HG02623 (cell line): Measurements from ENCODE around the gene DNAJC24.
"Not testable (repeated sequence)": the region's sequence is repeated elsewhere in the genome, so short reads cannot be mapped to it uniquely, and the experiment has no call there.

ENCODE experiments used
- ATAC-seq: cut with Tn5 transposase; IDR thresholded peaks from one replicate; pipeline ENCODE4 v1.9.1; 2021; ENCODE audit warnings: moderate library complexity; ENCODE audit not compliant: unreplicated experiment

The DNAJC24 gene, protein sequence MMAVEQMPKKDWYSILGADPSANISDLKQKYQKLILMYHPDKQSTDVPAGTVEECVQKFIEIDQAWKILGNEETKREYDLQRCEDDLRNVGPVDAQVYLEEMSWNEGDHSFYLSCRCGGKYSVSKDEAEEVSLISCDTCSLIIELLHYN

DNA sequence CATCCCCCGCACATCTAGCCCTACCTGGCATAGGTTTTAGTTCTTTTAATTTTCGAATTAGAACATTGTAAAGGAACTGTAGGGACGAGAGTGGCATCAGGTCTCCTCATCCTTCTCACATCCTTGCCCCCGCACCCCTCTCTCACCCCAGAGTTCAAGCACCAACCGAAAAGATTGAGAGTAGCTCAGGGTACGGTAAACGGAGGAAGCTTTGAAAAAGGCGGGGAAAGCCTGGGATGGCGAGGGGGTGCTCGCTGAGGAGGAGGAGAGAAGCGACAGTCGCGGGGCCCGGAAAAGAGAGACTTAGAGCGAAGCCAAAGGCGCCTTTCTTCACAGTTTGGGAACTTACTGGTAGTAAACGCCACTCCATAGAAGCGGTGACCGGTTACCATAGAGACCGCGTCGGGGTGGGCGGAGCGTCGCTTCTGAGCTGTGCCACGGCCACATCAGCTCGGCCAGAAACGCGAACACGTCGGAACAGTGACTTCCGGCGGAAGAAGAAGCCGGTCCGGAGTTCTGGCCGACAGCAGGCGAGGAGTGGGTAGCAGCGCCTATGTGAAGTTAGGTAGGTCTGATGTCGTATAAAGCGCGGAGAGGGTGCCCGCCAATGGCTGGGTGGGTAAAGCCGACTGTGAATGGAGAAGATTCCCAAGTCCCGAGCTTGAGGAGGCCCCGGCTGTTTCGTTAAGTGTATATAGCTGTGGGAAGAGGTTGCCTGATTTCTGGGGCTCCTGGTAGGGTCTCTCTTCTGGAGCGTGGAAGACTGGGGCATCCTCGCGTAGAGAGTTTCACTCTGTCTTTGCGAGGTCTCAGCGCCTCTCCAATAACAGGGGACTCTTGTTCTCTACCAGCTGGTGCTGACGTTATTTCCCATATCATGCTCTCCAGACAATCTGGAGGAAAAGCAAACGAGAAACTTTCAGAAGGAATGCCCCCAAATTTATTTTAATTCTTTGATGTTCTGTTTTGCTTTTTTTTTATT is at the start of gene DNAJC24, which contains the start of gene DCDC1:
DNAJC24 (plus strand) TSS at position 513 of the 982 bp plus-strand sequence. CDS start 889 bp downstream, outside the sequence.
DCDC1 (minus strand) TSS at position 392 of the 982 bp plus-strand sequence. CDS start 41,459 bp downstream, outside the sequence.
- peak; percentile 99 for ATAC-seq

DNA sequence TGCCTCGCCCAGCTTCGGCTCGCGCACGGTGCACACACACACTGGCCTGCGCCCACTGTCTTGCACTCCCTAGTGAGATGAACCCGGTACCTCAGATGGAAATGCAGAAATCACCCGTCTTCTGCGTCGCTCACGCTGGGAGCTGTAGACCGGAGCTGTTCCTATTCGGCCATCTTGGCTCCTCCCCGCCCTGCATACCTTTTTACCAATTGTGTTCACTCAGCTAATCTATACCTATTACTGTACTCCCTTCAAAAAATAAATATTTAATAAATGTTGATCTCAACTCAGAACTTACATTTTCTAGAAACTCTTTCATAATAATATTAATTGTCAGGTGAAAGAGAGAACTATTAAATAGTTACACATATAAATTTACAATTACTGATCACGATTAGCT is 48.2 kb upstream of the DNAJC24 start:
- not testable (repeated sequence) for ATAC-seq

DNA sequence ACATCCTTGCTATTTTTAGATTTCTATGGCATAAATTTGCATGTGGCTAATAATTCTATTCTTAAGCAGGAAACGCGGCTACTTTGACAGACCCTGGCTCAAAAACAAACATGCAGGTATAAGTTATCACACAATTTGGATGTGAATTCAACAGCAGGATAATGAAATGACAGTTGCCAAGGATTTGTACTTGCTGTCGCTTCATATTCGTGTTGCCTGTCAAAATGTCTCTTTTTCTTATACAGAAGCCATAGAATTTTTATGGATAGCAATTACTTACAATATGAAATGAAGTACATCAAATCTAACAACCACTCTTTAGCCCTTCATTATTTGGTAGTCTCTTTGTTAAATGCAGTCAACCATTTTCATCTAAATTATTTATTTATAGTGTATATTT is 46.5 kb upstream of the DNAJC24 start:
- no peak for ATAC-seq

DNA sequence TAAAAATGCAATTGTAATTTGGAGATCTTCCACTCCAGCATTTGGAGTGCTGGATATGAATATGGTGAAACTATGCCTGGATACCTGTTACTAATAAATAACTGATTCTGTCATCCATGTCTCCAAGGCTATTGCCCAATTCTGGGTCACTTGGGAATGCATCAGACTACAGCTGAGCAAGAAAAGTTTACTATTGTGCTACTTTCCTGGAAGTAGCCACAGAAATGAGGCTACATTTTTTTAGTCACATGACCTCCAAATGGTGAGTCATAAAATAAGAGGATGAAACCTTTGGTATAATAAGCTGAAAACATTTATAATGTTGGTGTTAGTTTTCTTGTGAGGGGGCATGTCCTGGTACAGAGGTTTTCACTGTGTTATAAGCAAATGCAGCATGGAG is 44.5 kb upstream of the DNAJC24 start:
- ATAC-seq = no peak

DNA sequence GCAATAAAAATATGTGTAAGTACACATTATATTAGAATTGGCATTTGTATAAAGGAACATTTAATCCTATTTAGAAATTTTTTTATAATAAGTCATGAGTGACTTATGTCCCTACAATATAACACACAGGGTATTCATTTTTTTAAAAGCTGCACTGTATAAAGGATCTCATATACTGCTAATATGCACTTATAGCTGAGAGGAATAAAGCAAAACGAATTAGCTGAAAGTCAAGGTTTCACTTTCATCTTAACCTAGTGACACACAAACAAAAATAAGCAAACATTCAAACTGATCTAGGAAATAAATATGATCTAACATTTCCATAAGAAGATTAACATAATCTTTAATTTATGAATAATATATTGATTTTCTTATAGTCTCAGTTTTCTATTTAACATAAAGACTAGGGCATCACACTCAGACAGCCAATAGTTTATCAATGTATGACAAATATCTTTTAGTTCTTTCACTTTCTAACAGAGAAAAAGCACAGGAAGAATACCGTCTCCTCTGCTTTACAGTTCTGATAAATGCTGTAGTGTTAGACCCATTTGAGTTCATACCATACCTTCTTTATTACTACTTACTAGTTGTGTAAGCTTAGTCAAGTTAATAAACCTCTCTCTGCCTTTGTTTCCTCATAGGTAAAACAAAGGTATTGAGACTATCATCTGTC is 43.1 kb upstream of the DNAJC24 start:
- ATAC-seq = no peak

DNA sequence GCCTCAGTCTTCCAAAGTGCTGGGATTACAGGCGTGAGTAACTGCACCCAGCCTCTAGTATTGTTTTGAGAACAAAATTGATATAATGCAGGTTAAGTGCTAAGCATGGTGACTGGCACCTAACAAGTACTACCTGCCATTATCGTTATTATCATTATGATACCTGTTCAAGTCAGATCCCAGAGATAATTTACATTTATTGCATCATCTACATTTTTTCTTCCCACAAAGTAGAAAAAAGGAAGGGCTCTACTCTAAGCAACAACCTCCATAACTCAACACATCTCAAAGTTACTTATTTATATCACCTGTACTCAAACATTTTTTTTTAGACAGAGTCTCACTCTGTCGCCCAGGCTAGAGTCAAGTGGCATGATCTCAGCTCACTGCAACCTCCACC is 42.2 kb upstream of the DNAJC24 start:
- ATAC-seq = no peak

DNA sequence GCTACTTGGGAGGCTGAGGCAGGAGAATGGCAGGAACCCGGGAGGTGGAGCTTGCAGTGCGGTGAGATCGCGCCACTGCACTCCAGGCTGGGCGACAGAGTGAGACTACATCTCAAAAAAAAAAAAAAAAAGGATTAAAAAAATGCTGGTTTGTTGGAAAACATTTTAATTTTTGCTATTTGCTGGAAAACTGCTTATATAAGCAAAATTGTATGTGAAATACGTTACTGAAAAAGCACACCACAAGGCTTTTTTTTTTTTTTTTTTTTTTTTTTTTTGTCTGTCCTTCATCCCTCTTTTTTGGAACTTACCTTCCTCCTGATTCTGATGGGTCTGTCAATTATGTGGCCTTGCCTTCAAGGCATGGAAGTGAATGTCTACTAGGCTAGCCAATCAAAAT is 41.0 kb upstream of the DNAJC24 start:
- ATAC-seq = no peak

DNA sequence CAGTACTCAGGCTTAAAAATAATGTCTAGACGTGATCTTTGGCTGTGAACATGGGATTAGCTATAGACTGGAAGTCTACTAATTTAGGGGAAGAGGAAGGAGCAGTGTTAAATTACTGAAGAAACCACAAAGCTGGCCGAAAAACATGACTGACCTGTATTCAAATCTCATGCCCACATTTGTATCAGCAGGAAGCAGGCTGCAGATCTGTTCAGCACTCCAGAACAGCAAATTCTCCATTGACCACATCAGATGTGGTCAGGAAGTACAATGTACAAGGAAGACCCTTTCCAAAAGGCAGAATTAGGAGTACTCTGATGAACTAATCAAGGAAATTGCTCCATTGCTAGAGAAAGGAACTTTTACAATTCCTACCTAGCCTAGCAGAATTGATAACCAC is 31.9 kb upstream of the DNAJC24 start:
- no peak for ATAC-seq

DNA sequence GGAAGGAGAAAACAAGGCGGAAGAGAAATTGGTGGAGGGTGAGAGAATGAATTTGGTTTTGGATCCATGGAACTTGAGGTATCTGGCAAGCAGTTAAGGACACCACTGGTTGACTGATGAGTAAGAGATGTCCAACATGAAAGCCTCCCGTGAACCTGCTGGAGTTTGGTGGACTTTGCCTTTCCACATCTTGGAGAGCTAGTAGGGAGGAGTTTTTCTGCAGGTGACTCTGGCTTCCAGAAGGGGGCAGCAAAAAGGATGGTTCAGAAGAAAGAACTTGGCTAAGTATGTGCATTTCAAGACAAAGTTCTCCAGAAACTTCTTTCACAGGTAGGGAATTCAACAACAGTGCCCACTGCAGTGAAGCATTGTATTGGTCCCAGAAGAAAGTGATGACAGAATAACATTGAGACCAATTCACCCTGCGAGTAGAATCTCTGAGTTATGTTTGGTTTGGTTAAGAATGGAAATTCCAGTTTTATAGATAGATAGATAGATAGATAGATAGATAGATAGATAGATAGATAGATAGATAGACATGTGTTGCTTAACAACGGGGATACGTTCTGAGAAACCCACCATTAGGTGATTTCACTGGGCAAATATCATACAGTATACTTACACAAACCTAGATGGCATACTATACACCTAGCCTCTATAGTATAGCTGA is 28.6 kb upstream of the DNAJC24 start:
- no peak for ATAC-seq

DNA sequence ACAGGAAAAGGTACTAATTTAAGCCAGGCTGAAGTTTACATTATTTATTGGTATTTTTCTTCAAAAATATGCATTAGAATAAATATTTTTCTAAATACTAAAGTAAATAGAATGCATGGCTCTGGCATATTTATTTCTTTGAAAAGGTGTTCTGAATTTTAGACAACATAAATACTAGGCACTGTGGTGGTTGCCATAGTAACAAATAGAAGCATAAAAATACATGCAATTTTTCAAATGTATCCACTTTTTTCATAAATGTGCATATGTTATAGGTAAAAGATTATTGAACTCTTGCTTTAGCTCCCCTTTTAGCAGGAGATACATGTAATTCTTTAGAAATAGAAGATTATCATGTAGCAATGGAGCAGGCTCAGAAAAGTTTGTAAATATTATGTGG is 18.5 kb upstream of the DNAJC24 start:
- ATAC-seq = no peak

DNA sequence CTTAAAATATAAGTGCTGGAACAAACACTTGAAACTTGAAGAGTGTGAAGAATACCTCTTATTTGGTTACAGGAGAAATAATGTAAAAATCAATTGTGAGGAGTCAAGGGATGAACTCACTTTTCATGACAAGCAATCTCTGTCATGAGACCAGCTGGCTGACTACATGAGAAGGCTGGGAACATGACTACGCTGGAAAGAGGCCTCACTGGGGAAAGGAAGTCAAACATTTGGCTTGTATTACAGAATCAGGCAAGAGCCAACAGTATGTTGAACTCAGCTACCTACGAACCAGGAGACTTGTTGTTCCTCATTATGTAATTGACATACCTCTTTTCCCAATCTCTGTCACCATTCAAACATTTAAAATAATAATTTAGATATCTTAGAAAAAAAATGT is 14.5 kb upstream of the DNAJC24 start:
- no peak for ATAC-seq

DNA sequence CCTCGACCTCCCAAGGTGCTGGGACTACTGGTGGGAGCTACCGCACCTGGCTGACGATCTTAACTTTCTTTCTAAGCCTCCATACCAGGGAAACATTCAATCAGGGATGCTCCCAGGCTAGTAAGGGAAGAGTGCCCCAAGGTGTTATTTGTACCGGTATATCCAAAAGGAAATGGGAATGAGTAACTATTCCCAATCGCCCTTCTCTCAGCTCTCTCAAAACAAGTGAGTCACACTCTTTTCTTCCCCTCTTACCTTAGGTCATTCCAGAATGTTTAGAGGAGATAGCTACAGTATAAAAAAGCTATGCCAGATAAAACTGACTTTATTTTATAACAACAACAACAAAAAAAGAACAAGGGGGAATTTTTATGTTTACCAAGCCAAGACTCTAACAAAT is 13.8 kb upstream of the DNAJC24 start:
- ATAC-seq = no peak

DNA sequence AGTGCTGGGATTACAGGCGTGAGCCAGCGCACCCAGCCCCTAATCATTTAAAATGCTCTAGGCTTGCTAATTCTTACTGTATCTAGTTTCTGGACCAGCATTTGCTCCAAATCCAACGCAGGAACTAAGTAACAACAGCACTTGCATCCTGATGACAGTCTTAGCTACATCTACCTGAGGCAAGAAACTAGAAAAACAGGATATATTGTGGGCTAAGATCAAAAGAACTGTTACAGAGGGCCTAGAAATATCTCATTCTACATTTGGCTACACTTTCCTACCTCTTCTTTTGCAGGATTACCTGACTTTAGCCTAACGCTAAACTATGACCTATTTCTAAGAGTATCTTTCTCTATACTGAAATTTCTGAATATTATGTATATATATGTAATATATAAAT is 7.9 kb upstream of the DNAJC24 start:
- ATAC-seq = no peak

DNA sequence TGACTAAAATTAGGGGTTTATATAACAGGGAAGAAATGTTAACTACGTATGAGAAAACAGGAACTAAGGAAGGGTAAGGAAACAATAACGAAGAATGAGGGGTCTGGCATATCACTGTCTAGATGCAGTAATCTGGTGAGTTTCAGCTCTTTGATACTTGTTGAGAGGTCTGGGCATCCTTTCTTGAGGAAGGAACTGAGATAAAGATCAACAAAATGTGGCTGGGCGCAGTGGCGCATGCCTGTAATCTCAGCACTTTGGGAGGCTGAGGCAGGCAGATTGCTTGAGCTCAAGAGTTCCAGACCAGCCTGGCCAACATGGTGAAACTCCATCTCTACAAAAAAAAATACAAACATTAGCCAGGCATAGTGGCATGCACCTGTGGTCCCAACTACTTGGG is 2.9 kb upstream of the DNAJC24 start:
- no peak for ATAC-seq

DNA sequence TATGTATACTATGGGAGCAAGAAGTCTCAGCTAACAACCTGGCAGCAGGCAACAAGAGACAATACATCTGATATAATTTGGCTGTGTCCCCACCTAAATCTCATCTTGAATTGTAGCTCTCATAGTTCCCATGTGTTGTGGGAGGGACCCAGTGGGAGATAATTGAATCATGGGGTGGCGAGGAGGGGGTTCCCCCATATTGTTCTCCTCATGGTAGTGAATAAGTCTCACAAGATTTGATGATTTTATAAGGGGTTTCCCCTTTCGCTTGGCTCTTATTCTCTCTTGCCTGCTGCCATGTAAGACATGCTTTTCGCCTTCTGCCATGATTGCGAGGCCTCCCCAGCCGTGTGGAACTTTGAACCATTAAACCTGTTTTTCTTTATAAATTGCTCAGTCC is 6.2 kb downstream of the DNAJC24 start:
- no peak for ATAC-seq

DNA sequence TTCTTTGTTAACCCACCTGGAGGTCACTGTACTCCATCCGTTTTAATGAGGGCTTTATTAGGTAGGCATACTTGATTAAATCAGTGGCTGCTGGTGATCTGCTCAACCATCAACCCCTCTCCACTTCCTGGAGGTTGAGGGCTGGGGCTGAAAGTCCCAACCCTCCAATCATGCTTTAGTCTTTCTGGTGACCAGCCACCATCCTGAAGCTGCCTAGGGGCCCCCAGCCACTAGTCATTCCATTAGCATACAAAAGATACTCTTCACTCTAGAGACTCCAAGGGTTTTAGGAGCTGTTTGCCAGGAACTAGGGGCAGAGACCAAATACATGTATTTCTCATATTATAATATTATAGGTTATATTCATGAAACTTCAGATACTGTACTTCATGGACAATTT is 13.5 kb downstream of the DNAJC24 start:
- ATAC-seq = no peak

DNA sequence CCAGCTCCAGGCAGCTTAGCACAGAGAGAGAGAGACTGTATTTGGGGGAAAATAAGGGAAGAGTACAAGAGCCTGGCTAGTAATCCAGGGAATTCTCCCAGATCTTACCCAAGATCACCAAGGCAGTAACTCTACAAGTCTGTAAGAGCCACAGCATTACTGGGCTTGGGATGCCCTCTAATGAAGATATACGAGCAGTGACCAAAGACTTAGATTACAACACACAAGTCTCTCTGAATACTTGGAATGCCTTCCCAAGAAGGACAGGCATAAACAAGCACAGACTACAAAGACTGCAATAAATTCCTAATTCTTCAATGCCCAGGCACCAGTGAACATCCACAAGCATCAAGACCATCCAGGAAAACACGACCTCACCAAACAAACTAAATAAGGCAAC is 17.7 kb downstream of the DNAJC24 start:
- ATAC-seq = no peak

DNA sequence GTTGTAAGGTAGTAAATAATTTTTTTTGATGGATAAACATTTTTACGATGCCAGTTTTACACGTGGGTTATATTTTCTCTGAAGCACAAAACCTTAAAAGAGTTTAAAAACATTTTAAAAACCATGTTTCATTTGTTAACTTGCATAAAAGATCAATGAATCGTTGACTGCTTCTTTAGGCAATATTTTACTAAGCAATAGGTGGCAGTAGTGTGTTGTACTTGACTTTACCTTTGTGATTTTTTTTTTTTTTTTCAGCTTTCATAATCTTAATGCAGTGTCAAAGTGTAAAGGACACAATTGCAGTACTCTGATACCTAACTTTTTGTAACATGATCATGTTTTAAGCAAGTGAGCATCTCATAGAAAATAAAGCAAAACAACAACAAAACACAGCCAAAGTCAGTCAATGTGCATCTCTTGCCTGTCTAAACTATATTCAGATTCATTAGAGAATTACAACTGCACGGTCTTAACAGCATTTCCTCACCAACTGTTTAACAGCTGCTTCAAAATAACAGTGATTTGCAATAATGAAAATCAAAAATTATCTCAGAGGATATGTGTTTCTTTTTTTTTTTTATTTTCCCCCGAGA is 27.7 kb downstream of the DNAJC24 start:
- no peak for ATAC-seq

DNA sequence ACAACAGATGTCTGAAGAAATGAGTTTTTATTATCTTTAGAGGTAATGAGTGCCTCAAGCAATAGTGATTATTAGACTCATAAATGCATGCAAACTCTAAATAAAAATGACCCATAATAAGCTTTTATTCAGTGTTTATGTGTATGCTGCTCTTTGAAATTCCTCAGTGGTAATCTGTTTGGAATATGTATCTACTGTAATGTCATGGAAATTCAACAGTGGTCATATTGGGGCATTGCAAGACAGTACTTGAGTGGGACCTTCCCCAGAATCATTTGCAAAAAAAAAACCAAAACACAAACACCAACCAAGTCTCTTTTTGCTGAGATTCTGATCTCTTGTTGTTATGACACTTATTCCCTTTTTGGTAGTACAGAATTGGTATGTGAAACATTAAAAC is 35.0 kb downstream of the DNAJC24 start:
- ATAC-seq = no peak

DNA sequence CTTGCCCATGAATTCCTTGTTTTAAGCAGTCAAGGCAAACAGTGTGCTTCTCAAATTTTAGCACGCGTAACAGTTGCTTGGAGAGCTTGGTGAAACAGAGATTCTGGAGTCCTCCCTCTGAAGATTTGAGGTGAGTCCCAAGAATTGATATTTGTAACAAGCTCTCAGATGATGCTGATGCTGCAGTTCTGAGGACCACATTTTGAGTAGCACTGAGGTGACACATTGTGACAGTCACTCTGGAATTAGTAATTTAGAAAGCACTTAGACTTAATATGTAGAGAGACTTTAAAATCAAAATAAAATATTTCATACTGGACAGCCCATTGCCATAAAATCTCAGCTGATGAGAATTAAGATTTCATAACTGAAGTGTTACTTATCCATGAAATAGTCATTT is 38.5 kb downstream of the DNAJC24 start:
- no peak for ATAC-seq

DNA sequence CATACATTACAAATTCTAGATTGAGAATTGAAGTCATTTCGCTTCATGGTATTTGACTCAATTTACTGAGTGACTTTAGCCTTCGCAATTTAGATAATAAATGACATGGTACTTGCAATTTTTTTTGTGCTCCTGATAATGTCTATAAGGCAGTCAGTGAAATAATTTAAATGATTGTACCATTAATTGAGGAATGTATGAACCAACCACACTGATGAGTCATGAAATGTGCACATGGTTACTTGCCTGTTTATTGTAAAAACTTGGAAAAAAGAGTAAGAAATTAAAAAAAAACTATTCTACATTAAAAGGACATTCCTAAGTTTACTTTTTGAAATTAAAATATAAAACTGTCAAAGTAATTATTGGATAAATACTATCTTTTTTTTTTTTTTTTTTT is 43.3 kb downstream of the DNAJC24 start:
- ATAC-seq = no peak
